GM19193 (cell line): Measurements from ENCODE around the gene RFTN2.

Experiments used
- POLR2A ChIP-seq: IDR thresholded peaks from 4 replicates; pipeline ENCODE4 v1.6.1; 2011; ENCODE audit not compliant: insufficient read depth, insufficient read length; ENCODE audit errors: extremely low read depth

RFTN2 gene

DNA sequence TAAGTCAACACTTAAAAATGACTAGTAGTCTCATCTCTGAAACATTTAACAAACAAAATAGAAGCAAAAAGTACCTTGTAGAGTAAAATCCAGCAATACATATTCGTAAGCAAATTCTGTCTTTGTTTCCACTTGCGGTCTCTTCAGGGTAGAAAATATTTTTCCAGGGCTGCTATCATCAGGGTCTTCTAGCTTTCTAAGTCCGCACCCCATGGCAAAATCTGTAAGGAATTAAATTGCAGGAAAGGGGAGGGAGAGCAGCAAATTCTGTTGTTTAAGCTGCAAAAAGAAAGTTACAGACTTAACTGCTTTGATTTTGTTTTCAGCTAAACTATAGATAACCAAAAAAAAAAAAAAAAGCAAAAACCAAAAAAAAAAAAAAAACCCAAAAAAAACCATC lies at the start of gene RFTN2:
RFTN2 (minus strand) TSS at position 342 of the 400 bp plus-strand sequence; CDS start at position 213, 129 bp downstream.
- TF ChIP-seq POLR2A: no peak

GRCh38 chr2:197717863-197718262 lies 42.5 kb upstream of the RFTN2 start:
- TF ChIP-seq POLR2A: no peak

DNA sequence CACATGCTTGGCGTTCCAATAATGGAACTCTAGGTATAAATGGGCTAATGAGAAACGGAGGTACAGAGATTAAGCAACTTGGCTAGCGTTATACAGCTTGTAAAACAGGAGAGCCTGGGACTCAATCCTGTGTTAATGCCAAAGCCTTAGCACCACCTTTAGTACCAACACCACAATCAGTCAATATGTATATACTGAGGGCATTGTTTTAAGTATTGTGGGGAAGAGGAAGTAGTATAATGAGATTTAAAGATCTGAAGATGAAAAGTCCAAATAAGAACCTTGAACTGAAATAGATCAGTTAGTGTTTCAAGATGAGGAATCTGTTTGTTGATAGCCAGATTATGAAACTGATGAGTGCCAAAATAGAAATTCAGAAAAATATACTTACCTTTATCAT lies 37.9 kb upstream of the RFTN2 start:
- TF ChIP-seq POLR2A: no peak

GRCh38 chr2:197711578-197711977 lies 36.2 kb upstream of the RFTN2 start:
- no peak for TF ChIP-seq POLR2A

DNA sequence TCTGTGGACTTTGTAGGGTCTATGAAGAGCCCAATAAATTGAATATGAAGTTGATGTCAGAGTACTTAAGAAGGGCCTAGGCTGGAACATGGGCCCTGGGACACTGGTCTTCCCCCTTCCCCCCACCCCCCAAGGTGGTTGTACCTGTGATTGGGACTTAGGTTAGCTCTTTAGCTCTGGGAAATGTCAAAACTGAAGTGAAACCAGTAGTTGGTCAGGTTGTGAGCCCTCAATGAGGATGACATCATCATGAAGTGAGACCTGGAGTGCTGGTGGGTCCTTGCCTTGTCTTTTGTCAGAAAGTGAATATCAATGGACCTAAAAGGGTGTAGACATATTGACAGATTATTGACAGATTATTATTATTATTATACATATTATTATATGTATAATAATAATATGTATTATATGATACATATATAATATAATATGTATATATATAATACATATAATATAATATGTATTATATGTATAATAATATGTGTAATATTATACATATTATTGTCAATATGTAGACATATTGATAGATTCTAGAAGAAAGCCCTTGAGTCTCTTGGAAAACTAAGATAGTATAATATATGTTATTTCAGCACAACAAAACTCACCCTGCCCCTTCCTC lies 35.1 kb upstream of the RFTN2 start:
- no peak for TF ChIP-seq POLR2A

DNA sequence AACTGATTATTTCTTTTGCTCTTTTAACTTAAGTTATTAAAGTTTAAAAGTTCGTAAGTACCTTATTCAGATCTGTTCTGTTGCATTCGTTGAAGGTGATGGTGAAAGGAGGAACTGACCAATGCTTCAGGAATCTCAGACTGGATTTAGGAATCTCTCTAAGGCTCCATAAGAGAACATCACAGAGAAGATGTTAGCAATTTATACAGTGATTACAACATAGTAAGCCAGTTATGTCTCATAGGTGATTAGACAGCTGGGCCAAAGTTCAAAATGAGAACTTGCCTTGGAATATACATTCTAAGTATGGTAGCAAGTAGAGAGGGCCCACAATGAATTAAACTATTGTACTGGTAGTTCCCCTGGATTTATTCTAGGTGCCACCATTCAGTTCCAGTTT lies 32.9 kb upstream of the RFTN2 start:
- TF ChIP-seq POLR2A: no peak

DNA sequence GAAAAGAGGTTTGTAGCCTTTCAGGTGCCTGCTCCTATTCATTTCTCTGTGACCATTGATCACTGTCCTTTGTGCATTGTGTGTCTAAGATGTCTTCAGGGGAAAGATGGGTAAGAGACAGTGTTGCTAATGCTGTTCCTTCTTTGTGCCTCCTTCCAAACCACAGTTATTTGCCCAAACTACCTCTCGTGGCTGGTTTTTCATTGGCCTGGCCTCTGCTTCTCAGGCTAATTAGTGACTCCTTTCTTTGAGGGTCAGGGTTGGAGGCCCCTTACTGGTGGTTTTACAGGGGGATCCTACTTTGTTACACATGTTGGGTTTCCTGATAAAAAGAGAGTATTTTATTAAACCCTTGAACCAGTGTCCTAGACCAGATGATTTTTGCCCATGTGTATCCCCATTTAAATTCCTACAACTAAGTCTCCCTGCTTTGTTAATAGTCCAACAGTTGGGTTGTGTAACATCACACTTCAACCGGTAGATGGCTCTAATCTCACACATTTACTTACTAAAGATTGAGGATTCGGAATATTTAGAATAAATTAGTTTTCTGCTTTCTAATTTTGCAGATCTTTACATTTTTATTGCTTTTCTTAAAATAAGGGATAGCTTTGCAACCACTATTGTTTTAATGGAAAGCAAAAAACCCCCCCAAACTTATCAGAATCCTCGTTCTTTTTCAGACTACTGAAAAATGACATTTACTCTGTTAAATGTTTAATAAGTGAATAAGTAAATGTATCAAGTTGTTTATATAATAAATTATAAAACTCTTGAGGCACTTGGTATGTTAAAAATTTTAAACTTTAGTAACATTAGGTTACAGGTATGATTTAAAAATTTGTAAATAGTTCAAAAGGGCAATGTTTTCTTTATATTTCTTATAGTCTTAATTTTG lies 32.2 kb upstream of the RFTN2 start:
- no peak for TF ChIP-seq POLR2A

DNA sequence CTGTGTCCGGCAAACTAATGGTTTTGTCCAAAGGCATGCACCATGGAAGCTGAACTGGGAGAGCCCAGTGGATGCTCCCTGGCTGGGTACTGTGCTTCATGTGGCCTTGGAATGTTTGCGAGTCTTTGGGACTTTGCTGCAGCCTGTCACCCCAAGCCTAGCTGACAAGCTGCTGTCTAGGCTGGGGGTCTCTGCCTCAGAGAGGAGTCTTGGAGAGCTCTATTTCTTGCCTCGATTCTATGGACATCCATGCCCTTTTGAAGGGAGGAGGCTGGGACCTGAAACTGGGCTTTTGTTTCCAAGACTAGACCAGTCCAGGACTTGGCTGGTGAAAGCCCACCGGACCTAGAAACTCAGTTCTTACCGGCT lies 31.4 kb upstream of the RFTN2 start:
- TF ChIP-seq POLR2A: no peak

DNA sequence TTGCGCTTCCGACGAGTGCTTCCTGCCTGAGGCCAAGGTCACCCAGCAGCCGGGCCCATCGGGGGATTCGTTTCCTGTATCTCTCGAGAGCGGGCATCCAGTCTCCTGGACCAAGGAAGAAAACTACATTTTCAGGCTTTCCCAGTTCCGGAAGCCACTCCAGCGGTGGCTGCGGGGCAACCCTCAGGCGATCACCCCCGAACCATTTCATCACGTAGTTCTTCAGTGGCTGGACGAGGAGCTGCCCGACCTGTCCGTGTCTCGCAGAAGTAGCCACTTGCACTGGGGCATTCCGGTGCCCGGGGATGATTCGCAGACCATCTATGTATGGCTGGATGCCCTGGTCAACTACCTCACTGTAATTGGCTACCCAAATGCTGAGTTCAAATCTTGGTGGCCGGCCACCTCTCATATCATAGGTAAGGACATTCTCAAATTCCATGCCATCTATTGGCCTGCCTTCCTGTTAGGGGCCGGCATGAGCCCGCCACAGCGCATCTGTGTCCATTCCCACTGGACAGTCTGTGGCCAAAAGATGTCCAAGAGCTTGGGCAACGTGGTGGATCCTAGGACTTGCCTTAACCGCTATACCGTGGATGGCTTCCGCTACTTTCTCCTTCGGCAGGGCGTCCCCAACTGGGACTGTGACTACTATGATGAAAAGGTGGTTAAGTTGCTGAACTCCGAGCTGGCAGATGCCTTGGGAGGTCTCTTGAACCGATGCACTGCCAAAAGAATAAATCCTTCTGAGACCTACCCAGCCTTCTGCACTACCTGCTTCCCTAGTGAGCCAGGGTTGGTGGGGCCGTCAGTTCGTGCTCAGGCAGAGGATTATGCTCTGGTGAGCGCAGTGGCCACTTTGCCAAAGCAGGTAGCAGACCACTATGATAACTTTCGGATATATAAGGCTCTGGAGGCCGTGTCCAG lies 30.8 kb upstream of the RFTN2 start:
- no peak for TF ChIP-seq POLR2A

GRCh38 chr2:197705121-197705911 lies 29.9 kb upstream of the RFTN2 start, which contains the start of gene MARS2:
Gene MARS2 (plus strand): TSS chr2:197705369. CDS start chr2:197705406, 37 bp downstream.
- TF ChIP-seq POLR2A: peak; percentile 92

- TF ChIP-seq POLR2A: no peak
Observed at GRCh38 chr2:197704434-197705120, 29.2 kb upstream of the RFTN2 start.

DNA sequence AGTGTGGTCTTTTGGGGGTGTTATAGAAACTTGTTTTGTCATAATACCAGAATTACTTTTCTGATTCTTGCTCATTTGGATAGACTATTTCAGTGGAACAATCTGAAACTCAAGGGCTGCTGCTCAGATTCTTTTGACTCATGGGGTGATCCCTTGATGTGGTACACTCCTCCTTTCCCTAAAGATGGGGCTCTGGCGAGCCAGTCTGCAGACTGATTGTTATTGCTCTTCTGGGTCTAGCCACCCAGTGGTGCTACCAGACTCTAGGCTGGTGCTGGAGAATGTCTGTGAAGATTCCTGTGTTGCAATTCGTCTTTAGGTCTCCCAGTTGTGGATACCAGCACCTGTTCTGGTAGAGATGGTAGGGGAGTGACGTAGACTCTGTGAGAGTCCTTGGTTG lies 25.6 kb upstream of the RFTN2 start:
- no peak for TF ChIP-seq POLR2A

- no peak for TF ChIP-seq POLR2A
Observed at GRCh38 chr2:197677483-197677882, 2.1 kb upstream of the RFTN2 start.

DNA sequence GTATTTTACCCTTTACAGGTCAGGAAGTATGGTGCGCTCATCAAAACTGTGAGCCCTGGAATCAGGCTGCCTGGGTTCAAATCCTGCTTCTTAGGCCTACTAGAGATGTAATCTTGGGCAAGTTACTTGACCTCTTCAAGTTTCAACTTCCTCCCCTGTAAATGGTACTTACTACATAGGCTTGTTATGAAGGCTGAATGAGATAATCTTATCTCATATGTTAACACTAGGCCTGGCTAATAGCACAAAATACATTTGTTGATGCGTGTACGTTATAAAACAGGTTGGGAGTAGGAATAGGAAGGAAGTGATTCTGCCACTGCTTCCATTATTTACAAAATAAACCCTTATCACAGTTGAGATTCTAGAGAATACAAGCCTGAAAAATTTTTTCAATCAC lies 1.7 kb upstream of the RFTN2 start:
- TF ChIP-seq POLR2A: no peak
